Mucosa of descending colon (tissue), 3 donors: ENCODE data around the gene SH3TC2. TPM values are rescaled to one million over a fixed set of nuclear protein-coding genes. Genes with fewer than 3 reads are reported as not detected.

Experiments used
- ATAC-seq: fragments of 200-7000 bp; cut with Tn5 transposase; one replicate; pipeline ENCODE4 v1.9.1; 2020; ENCODE audit warnings: mild to moderate bottlenecking, moderate library complexity
- DNase-seq, 3 donors: peaks; one replicate each; pipeline ENCODE4 v3.0.0-alpha.2; 2020
- H3K36me3 ChIP-seq: fragments of 200-600 bp; one replicate; pipeline ENCODE4 v1.8.0; 2021; ENCODE audit warnings: low read depth, mild to moderate bottlenecking
- H3K4me1 ChIP-seq: fragments of 200-600 bp; one replicate; pipeline ENCODE4 v1.8.0; 2021; ENCODE audit warnings: low read depth, mild to moderate bottlenecking
- H3K4me3 ChIP-seq: fragments of 200-600 bp; one replicate; pipeline ENCODE4 v1.8.0; 2021; ENCODE audit warnings: mild to moderate bottlenecking
- H3K9me3 ChIP-seq: fragments of 200-600 bp; one replicate; pipeline ENCODE4 v1.8.0; 2021; ENCODE audit warnings: mild to moderate bottlenecking
- intact Hi-C, 2 donors: fragments of 100-400 bp; cut with DNase I in 1 of 2; cut with micrococcal nuclease in 1 of 2; formaldehyde crosslinking; loops; one replicate each; pipeline versions ENCODE4 v1.11.0 to v1.11.1; 2022; cut with DNase I, micrococcal nuclease
- total RNA-seq, 3 donors: library from RNA; stranded (reverse); fragmentation: NEBNext Ultra II Directional in 2 of 3; extraction: Animal tissue kit (Norgen Biotek cat#: 25700) in 2 of 3; gene quantifications; one replicate each; pipeline versions ENCODE4 v1.2.1 to v1.2.4, GENCODE V29; 2021 to 2023
- TF ChIP-seq, protein P1 (sequence below): fragments of 200-600 bp; IDR thresholded peaks from one replicate; pipeline ENCODE4 v1.8.0; 2022; ENCODE audit warnings: antibody characterized with exemption, mild to moderate bottlenecking
- donor health status: DM: no; HTN: no; CAD: no; lungs with moderate emphysema.
- donor health status: DM: no; HTN: no; CAD: no.
- donor health status: DM: no; HTN: yes; CAD: no.

SH3TC2 gene
- total RNA-seq, 3 donors from 2014 or later, result 1.3 to 3.9 (median 2.2) TPM

DNA sequence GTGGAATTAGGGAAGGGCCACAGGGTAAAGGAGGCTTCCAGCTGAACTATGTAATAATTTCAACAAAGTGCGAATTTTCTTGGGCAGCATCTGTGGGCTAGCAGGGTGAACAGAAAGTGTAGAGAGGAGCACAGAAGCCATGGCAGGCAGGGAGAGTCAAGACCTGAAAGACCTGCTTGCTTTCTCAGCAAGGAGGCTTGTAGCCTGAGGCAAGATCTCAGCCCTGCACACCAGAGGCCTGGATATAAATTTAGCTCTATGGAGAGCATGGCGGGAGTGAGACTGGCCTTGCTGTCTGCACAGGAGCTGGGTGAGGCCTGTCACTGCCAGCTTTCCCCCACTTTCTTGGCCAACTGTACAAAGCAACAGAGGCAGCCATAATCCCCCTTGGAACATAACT lies 32.1 kb upstream of the SH3TC2 start:
- ATAC-seq (no peak), DNase-seq (no peak)
- Histone ChIP-seq H3K36me3 (no peaks in the 10 kb centered on the region), H3K4me1 (no peaks in the 10 kb centered on the region), H3K4me3 (no peak overlapping the region), H3K9me3 (peaks cover 25% of the 10 kb centered on the region)
- intact Hi-C loops, result no loop called here
- TF ChIP-seq, protein P1, sequence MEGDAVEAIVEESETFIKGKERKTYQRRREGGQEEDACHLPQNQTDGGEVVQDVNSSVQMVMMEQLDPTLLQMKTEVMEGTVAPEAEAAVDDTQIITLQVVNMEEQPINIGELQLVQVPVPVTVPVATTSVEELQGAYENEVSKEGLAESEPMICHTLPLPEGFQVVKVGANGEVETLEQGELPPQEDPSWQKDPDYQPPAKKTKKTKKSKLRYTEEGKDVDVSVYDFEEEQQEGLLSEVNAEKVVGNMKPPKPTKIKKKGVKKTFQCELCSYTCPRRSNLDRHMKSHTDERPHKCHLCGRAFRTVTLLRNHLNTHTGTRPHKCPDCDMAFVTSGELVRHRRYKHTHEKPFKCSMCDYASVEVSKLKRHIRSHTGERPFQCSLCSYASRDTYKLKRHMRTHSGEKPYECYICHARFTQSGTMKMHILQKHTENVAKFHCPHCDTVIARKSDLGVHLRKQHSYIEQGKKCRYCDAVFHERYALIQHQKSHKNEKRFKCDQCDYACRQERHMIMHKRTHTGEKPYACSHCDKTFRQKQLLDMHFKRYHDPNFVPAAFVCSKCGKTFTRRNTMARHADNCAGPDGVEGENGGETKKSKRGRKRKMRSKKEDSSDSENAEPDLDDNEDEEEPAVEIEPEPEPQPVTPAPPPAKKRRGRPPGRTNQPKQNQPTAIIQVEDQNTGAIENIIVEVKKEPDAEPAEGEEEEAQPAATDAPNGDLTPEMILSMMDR, result no peak

DNA sequence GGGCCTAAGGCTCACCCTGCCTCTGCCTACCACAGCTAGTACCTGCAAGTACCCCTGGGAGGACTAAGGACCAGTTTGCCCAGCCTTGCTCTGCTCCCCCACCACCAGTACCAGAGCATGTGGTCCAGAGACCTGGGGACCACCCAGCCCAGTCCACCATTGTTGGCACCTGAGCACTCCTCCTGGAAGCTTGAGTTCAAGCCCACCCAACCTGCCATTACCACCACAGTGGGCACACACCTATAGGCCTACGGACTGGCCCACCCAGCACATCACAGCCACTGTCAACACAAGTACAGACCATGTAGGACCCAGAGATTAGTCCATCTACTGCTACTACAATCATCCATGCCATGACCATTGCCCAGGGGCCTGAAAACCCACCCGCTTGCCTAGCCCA lies 30.8 kb upstream of the SH3TC2 start:
- Histone ChIP-seq H3K9me3 (peaks cover 13% of the 10 kb centered on the region), H3K4me1 (no peaks in the 10 kb centered on the region), H3K36me3 (no peaks in the 10 kb centered on the region), H3K4me3 (no peak overlapping the region)
- intact Hi-C loops, result no loop called here
- TF ChIP-seq, protein P1, result no peak
- DNase-seq (no peak), ATAC-seq (no peak)

DNA sequence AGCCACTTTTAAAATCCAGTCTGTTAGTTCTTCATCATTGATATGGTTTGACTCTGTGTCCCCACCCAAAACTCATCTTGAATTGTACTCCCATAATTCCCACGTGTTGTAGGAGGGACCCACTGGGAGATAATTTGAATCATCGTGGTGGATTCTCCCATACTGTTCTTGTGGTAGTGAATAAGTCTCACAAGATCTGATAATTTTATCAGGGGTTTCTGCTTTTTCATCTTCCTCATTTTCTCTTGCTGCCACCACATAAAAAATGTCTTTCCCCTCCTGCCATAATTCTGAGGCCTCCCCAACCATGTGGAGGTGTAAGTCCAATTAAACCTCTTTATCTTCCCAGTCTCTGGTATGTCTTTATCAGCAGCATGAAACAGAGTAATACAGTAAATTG lies 26.9 kb upstream of the SH3TC2 start:
- ATAC-seq, result no peak
- no peak for DNase-seq
- H3K9me3 ChIP-seq, result no peaks in the 10 kb centered on the region
- no peaks in the 10 kb centered on the region for H3K36me3 ChIP-seq
- no peak overlapping the region for H3K4me3 ChIP-seq
- TF ChIP-seq, protein P1, result no peak
- intact Hi-C loops, result no loop called here
- H3K4me1 ChIP-seq, result no peaks in the 10 kb centered on the region

DNA sequence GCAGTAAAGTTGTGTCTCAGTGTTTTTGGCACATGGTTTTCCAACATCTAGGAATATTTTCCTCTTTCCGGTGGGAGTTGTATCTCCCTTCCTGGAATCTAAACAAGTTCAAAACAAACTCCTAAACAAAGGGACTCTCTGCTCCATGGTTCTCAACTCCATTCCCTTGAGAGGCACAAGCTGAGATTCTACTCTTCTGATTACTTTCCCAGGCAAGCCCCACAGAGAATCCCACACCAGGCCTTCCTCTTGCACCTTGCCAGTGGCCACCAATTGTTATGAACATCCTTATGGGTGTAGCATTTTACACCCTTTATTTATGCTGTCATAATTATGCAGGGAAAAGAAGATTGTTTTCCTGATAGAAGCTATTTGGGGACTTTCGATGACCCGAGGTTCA lies 25.8 kb upstream of the SH3TC2 start:
- no peaks in the 10 kb centered on the region for H3K36me3 ChIP-seq
- H3K4me3 ChIP-seq, result no peak overlapping the region
- intact Hi-C loops, result no loop called here
- H3K4me1 ChIP-seq, result no peaks in the 10 kb centered on the region
- TF ChIP-seq, protein P1, result no peak
- no peaks in the 10 kb centered on the region for H3K9me3 ChIP-seq
- DNase-seq (no peak), ATAC-seq (no peak)

DNA sequence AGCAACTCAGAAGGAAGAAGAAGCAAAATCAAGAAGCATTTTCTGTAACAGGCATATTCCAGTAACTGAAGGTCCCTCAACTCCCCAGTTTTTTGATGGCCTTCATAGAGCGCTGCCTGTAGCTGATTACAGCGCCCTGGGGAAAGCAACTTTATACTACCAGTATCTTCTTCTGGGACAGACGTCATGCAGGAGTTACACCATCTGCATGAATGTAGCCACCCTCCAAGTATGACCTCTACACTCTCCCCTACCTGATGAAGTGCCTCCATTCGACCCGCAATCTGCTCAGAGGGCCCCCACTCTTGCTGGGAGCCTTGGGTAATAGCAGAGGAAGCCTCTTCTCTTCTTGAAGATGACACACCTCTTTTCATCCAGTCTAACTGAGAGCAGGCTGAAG lies 21.0 kb upstream of the SH3TC2 start:
- TF ChIP-seq, protein P1, result no peak
- intact Hi-C loops, result no loop called here
- ATAC-seq (no peak), DNase-seq (no peak)
- H3K4me3 ChIP-seq, result no peak overlapping the region
- no peaks in the 10 kb centered on the region for H3K9me3 ChIP-seq
- H3K36me3 ChIP-seq, result no peaks in the 10 kb centered on the region
- no peaks in the 10 kb centered on the region for H3K4me1 ChIP-seq

DNA sequence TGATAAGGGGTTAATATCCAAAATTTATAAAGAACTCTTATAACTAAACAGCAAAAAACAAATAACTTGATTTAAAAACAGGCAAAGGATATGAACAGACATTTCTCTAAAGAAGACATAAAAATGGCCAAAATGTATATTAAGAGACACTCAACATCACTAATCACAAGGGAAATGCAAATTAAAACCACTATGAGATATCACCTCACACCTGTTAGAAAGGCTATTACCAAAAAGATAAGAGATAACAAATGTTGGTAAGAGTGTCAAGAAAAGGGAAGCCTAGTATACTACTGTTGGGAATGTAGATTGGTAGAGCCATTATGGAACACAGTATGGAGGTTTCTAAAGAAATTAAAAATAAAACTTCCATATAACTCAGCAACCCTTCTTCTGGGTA lies 19.4 kb upstream of the SH3TC2 start:
- Histone ChIP-seq H3K36me3 (no peaks in the 10 kb centered on the region), H3K4me1 (no peaks in the 10 kb centered on the region), H3K9me3 (no peaks in the 10 kb centered on the region), H3K4me3 (no peak overlapping the region)
- intact Hi-C loops, result no loop called here
- TF ChIP-seq, protein P1, result no peak
- ATAC-seq (no peak), DNase-seq (no peak)
